Measurements from ENCODE around the gene HBP1.
A peak's percentile ranks its signal among the peaks of the same experiment; 100 is the strongest.

The HBP1 gene

GRCh38 chr7:107157091-107157490 is 11.7 kb upstream of the HBP1 start:
- no peak for DNase-seq

- DNase-seq: no peak
Measured at GRCh38 chr7:107158028-107158427, 10.8 kb upstream of the HBP1 start.

DNA sequence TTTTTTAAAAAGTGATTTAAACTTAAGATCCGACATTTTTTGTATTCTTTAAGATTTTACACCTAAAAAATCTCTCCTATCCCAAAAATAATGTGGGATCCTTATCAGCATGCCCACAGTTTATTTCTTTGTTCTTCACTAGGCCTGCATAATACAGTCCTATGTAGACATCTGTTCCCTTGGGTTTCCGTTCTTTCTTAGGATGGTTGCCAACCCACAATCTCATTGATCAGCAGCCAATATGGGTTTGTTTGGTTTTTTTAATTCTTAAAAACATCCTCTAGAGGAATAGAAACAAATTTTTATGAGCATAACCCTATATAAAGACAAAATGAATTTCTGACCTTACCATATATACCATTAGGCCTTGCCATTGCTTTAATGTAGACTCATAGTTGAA is 8.4 kb upstream of the HBP1 start:
- DNase-seq: no peak

DNA sequence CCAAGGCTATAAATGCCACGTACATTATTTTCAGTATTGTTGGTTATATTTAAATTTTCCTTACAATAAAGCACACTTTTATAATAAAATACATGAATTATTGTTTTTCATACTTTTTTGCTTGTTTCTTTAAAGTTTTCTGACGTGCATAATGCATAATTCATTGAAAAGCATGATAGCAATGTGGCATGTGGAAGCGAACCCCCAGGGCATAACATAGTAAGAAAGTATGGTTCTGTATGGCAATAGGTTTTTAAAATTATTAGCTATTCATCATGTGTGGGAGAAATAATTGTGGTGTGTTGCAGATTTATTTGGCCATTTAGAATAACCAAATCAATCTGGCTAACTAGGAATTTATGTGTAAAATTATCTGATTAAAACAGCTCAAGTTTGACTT is 7.4 kb upstream of the HBP1 start:
- DNase-seq: no peak

DNA sequence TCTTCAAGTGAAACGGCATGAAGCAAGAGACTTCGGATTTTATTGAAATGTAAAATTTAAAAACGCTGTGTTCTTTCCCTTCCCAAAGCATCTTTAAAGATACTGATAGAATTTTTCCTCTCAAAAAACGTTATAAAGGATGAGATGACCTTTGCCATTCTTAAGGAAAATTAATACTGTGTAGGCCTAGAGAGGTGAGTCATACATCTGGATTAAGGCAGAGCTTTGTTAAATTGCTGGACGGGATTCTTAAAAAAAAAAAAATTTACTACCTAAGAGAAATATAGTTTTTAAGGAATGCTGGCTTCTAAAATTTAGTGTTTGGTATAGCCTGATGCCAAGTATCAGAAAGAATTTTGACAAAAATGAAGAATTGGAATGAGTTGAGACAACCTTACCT is 6.3 kb upstream of the HBP1 start:
- no peak for DNase-seq

DNA sequence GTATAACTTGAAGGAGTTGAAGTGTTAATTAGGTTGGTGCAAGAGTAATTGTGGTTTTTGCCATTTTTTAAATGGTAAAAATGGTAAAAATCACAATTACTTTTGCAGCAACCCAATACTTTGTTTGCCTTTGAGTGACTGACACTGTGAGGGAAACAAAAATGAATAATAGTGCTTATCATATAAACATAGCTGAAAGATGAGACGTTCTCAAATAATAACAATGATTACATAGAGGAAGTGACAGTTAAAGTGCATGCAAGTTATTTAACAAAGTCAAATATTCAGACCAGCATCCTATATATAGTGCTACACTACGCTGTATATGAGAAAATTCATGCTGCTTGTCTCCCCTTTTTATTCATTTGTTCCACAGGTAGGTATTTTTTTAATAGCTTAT is 4.7 kb upstream of the HBP1 start:
- DNase-seq: no peak

DNA sequence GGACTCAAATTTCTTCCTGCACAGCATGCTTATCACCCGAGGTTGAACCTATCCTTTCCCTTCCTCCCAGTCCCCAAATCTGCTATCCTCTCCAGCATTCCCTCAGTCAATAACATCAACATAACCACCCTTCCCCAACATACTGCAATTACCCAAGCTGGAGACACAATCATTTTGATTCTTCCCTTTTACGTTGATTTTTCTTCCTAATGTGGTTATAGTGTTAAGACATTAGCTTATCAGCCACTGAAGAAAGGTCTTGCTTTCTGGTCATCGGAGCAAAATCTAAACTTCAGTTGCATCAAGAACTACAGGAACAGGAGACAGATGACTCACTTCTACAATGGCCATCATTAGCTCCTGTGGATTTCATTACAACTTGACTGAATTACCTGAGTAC is 3.5 kb upstream of the HBP1 start:
- DNase-seq: no peak

- DNase-seq: no peak
Measured at GRCh38 chr7:107166736-107167426, 1.9 kb upstream of the HBP1 start.

- peak; percentile 80 for DNase-seq
Measured at GRCh38 chr7:107167483-107168232, 1.1 kb upstream of the HBP1 start.

- peak; percentile 96 for DNase-seq
Measured at GRCh38 chr7:107169120-107170050, 582 bp downstream of the HBP1 start.

DNA sequence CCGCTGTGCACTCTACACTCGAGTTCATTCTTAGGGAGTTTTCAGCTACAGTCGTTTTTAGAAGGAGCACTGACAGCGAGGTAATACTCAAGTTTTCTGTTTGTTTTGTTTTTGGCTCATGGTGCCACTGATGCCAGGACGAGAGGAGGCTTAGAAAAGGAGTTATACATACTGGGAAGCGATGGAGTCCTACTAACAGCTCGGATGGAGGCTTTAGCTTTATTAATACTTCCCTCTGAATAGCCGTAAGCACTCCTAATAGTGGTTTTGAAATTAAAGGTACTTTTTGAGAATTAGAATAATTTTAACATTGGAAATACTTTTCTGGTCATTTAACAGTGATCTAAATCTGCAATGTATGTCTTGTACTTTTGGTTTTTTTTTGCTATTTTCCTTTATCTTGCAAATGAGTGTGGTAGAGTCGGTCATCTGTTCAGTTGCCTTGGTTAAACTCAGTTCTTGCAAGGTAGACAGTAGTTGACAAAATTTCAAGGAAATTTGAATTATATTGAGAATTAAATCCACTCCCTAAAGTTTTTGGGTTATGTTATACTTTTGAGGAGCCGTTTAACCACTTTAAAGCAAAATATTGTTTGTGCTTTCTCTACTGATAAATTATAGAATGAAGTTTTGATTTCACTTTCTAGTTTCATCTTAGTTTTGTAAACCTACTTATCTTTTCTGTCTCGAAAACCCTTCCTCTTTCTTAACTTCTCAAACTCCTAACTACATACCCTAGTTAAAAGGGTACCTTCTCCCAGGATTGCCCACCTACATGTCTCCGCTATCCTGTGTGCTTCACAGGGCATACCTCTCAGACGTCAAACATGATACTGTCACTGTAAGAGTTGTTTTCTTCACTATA is 1.5 kb downstream of the HBP1 start:
- DNase-seq: no peak

DNA sequence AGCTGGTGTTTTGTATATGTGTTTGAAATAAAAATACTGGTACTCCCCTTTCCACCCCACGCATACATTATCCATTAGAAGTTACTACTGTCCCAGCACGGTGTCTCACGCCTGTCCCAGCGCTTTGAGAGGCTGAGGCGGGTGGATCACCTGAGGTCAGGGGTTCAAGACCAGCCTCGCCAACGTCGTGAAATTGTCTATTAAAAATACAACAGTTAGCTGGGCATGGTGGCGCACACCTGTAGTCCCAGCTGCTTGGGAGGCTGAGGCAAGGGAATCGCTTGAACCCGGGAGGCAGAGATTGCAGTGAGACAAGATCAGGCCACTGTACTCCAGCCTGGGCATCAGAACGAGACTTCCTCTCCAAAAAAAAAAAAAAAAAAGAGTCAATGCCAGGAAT is 2.7 kb downstream of the HBP1 start:
- no peak for DNase-seq

- no peak for DNase-seq
Measured at GRCh38 chr7:107172276-107173032, 3.7 kb downstream of the HBP1 start.

- no peak for DNase-seq
Measured at GRCh38 chr7:107173191-107173590, 4.4 kb downstream of the HBP1 start.

DNA sequence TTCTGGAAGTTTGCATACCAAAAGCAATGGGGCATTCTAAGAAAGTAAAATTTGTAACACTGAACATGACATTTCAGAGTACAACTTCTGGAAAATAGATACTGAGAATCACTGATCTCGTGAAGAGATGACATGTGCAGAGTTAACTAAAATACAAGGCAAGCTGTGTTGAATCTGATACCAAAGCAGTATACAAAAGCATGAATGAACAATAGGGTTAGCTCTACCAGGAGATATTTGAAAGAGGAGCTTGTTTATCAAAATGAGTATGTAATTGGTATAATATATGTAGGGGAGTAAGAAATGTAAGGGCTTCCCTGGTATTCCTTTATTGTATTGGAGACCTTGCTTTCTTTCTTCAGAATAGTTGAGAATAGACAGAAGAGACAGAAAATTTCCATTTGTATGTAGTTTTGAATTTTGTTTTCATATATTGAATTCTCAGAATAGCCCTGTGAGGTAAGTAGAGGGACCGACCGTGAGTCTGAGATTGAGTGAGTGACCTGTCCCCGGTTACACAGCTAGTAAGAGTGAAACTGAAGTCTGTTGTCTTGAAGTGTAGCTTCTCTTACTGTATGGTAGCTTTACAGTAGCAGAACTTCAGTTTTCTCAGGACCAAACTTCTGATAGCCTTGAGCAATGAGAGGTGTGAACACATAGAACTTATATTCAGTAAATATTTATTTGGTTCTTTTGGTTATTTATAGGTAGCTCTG is 5.0 kb downstream of the HBP1 start:
- no peak for DNase-seq

DNA sequence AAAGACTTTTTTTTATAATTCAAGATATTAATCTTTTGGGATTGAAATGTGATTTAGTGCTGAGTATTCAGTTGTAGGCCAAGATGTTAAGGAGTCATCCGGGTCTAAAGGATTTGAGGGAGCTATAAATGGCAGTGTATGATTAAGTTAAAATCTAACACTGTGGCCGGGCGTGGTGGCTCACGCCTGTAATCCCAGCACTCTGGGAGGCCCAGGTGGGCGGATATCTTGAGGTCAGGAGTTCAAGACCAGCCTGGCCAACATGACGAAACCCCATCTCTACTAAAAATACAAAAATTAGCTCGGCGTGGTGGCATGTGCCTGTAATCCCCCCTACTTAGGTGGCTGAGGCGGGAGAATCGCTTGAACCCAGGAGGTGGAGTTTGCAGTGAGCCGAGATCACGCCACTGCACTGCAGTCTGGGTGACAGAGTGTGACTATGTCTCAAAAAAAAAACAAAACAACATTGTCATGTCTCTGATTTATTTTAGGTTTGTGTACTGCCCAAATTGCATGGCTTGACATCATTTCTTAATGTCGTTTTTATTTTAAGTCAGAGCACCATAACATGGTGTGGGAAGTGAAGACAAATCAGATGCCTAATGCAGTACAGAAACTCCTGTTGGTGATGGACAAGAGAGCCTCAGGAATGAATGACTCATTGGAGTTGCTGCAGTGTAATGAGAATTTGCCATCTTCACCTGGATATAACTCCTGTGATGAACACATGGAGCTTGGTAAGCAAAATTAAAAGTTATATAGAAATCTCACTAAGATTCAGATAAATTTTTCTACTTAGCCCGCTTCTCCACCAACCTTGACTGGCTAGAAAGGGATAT is 10.7 kb downstream of the HBP1 start:
- DNase-seq: no peak

DNA sequence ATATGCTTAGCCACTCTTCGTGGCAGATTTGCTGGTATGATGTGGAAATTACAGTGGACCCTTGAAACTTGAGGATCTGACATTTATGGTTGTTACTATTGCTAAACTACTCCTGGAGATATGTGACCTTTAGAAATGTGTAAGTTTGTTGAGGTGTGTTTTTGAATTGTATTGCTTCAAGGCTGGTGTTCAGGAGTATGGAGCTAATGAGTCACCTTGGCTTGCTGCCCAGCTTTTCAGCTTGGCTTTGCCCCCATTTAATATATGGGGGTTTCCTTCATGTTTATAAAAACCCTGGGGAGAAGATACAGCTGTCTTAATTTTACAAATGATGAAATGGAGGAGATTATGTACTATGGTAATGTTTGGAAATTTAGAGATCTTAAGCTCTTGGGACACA is 11.6 kb downstream of the HBP1 start:
- no peak for DNase-seq

GRCh38 chr7:107181172-107181571 is 12.4 kb downstream of the HBP1 start:
- DNase-seq: no peak

DNA sequence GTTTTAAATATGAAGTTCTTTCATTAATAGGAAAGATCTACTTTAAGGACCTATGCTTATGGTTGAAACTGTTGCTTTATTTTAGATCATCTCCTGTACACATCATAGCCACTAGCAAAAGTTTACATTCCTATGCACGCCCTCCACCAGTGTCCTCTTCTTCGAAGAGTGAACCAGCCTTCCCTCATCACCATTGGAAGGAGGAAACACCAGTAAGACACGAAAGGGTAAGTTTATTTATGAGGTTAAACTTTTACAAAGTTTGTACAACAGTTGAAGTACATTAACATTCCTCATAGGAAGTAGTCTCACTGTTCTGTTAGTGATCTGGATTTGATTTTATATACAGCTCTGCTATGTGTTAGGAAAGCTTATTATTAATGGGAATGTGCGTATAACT is 16.9 kb downstream of the HBP1 start:
- no peak for DNase-seq

DNA sequence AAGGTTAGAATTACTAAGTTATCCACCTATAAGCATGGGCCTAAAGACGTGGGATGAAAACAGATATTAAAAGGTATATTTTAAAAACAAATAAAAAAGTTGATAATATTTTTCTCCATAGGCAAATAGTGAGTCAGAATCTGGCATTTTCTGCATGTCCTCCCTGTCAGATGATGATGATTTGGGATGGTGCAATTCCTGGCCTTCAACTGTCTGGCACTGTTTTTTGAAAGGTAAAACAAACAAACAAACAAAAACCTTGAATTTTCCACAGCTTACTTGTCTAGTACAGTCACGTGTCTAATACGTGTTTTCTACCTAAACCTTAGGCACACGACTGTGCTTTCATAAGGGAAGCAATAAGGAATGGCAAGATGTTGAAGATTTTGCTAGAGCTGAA is 17.4 kb downstream of the HBP1 start:
- no peak for DNase-seq

Measured in NCI-H82 (cell line).